Measurements from ENCODE around the gene BBOF1. TPM values are rescaled to one million over a fixed set of nuclear protein-coding genes. Genes with fewer than 3 reads are reported as not detected.

The BBOF1 gene
- total RNA-seq, 1 experiment from 2014 or later, result 4.0 TPM

GRCh38 chr14:74083784-74084276 is 64.7 kb downstream of the BBOF1 start:
- H3K79me2 ChIP-seq (ENCODE audit: insufficient read depth, low read length), result peaks cover 18% of the 10 kb centered on the region
- no peaks in the 10 kb centered on the region for H3K9me3 ChIP-seq (ENCODE audit: control insufficient read depth in 1 of 2, insufficient read depth in 1 of 2, low read depth in 1 of 2, low read length in 2 of 2)
- DNase-seq (ENCODE audit: low read depth, low spot score) (no peak), ATAC-seq (peak; percentile 37)
- peak overlapping the region; percentile 93 for H3K9ac ChIP-seq (ENCODE audit: low read length)
- peak overlapping the region; percentile 100 for H3K4me2 ChIP-seq (ENCODE audit: low read length)
- no peaks in the 10 kb centered on the region for H3K36me3 ChIP-seq (ENCODE audit: control insufficient read depth in 1 of 2, insufficient read depth in 2 of 2, low read length in 2 of 2)
- ChIA-PET RAD21 (ENCODE audit: low non-redundant PET in 1 of 2, low total read pairs in 2 of 2, uncharacterized antibody in 2 of 2, unreplicated experiment in 2 of 2) (interaction anchor here in 1 of 2 experiments (0.6 kb wide), 1 partner anchor 159 kb away, joined by 3 read pairs; no protein-coding TSS in a partner anchor), CTCF (no interaction called here), POLR2A (interaction anchor here (1.6 kb wide), 1 partner anchor 22 kb away, joined by 3 read pairs; no protein-coding TSS in a partner anchor)
- H3K27me3 ChIP-seq (ENCODE audit: insufficient read depth, low read length), result no peaks in the 10 kb centered on the region
- BruUV-seq (replicated peaks), result no TSS peak
- H4K20me1 ChIP-seq (ENCODE audit: insufficient read depth), result no peaks in the 10 kb centered on the region
- H3K4me3 ChIP-seq (replicated peaks in 1 of 2; ENCODE audit: low read depth in 1 of 2, low read length in 2 of 2), result peak overlapping the region; percentile 88 to 98
- peaks cover 0 to 19% of the 10 kb centered on the region in 2 experiments; a peak in 3 of 4 replicates for H3K4me1 ChIP-seq (ENCODE audit: control insufficient read depth in 1 of 2, insufficient read depth in 2 of 2, low read length in 2 of 2)
- no peaks in the 10 kb centered on the region for H3K9me2 ChIP-seq (ENCODE audit: insufficient read depth)
- H3K27ac ChIP-seq (ENCODE audit: low read depth, low read length), result peak overlapping the region; percentile 15; the same call in 1 of the 2 replicates
- peak overlapping the region; percentile 45 for H2AFZ ChIP-seq (ENCODE audit: low read depth, low read length, poor library complexity, severe bottlenecking)
- no peak for TF ChIP-seq CTCF (IDR thresholded peaks at IDR 0.05 in 2 of 3, conservative IDR thresholded peaks at IDR 0.05 in 1 of 3; ENCODE audit: borderline replicate concordance in 1 of 3, insufficient read depth in 1 of 3, low read depth in 2 of 3, low read length in 2 of 3)
- no peak for TF ChIP-seq MAX (IDR thresholded peaks at IDR 0.05)
- TF ChIP-seq SRF (IDR thresholded peaks at IDR 0.05; ENCODE audit: low read depth), result no peak
- TF ChIP-seq SP1 (IDR thresholded peaks at IDR 0.05; ENCODE audit: low read depth), result no peak
- no peak for TF ChIP-seq REST (IDR thresholded peaks at IDR 0.05; ENCODE audit: low read depth)
- no peak for TF ChIP-seq CEBPB (IDR thresholded peaks at IDR 0.05; ENCODE audit: low read depth)
- no peak for TF ChIP-seq CBX3 (IDR thresholded peaks at IDR 0.05; ENCODE audit: low read depth)
- TF ChIP-seq TCF7L2 (IDR thresholded peaks at IDR 0.05; ENCODE audit: borderline replicate concordance, extremely low read depth, insufficient read depth, insufficient read length), result no peak
- no peak for TF ChIP-seq FOSL1 (IDR thresholded peaks at IDR 0.05; ENCODE audit: low read depth)
- no peak for TF ChIP-seq SIN3A (IDR thresholded peaks at IDR 0.05; ENCODE audit: low read depth)
- TF ChIP-seq YY1 (IDR thresholded peaks at IDR 0.05; ENCODE audit: extremely low read depth, insufficient replicate concordance, low read depth, low read length), result no peak
- no peak for TF ChIP-seq RAD21 (IDR thresholded peaks at IDR 0.05; ENCODE audit: low read depth)
- TF ChIP-seq JUND (IDR thresholded peaks at IDR 0.05), result no peak
- no peak for TF ChIP-seq ATF3 (IDR thresholded peaks at IDR 0.05)
- intact Hi-C loops (cut with micrococcal nuclease), result no loop called here
